ENCODE results near the gene ALPP.
"Not testable (repeated sequence)": the region's sequence is repeated elsewhere in the genome, so short reads cannot be mapped to it uniquely, and the experiment has no call there.

ALPP gene

GRCh38 chr2:232382331-232383225, 4.0 kb downstream of the ALPP start:
- DNase-seq = no peak

GRCh38 chr2:232384466-232384865, 5.9 kb downstream of the ALPP start:
- no peak for DNase-seq

GRCh38 chr2:232385058-232385457, 6.5 kb downstream of the ALPP start:
- not testable (repeated sequence) for DNase-seq

- DNase-seq = no peak
Measured at GRCh38 chr2:232385660-232386489, 7.3 kb downstream of the ALPP start.

GRCh38 chr2:232386490-232386739, 7.9 kb downstream of the ALPP start:
- DNase-seq = no peak

GRCh38 chr2:232386740-232387450, 8.3 kb downstream of the ALPP start:
- DNase-seq = no peak

GRCh38 chr2:232387451-232388171, 9.1 kb downstream of the ALPP start:
- no peak for DNase-seq

- no peak for DNase-seq
Measured at GRCh38 chr2:232388324-232388891, 9.9 kb downstream of the ALPP start.

GRCh38 chr2:232389327-232389726, 10.8 kb downstream of the ALPP start:
- DNase-seq = no peak

- no peak for DNase-seq
Measured at GRCh38 chr2:232390661-232391060, 12.1 kb downstream of the ALPP start.

- DNase-seq = no peak
Measured at GRCh38 chr2:232393556-232393955, 15.0 kb downstream of the ALPP start.

GRCh38 chr2:232394431-232394830, 15.9 kb downstream of the ALPP start:
- not testable (repeated sequence) for DNase-seq

GRCh38 chr2:232395586-232395985, 17.0 kb downstream of the ALPP start:
- DNase-seq = no peak

GRCh38 chr2:232396683-232397082, 18.1 kb downstream of the ALPP start:
- no peak for DNase-seq

- DNase-seq = no peak
Measured at GRCh38 chr2:232398293-232399034, 19.9 kb downstream of the ALPP start.

- DNase-seq = no peak
Measured at GRCh38 chr2:232400256-232401015, 21.9 kb downstream of the ALPP start.

- no peak for DNase-seq
Measured at GRCh38 chr2:232402518-232402917, 24.0 kb downstream of the ALPP start.

- no peak for DNase-seq
Measured at GRCh38 chr2:232405943-232406510, 27.5 kb downstream of the ALPP start.

GRCh38 chr2:232406556-232407310, 28.2 kb downstream of the ALPP start, which contains the start of gene ALPG:
Gene ALPG, plus strand, starts transcription at chr2:232406844. Its CDS starts 51 bp downstream, at chr2:232406895.
- no peak for DNase-seq
